AG09309 (cell line): Measurements from ENCODE around the gene TAF3.

ENCODE experiments used
- DNase-seq: peaks from one replicate; pipeline ENCODE4 v3.0.0-alpha.2; 2010; ENCODE audit warnings: low read depth
- H3K4me3 ChIP-seq: 2 replicates; pipeline ENCODE4 v1.5.1; 2011; ENCODE audit warnings: mild to moderate bottlenecking, low read depth, low read length, moderate library complexity; ENCODE audit not compliant: control insufficient read depth
- TF ChIP-seq, protein P1 (sequence below): IDR thresholded peaks from 2 replicates; pipeline ENCODE4 v1.5.1; 2011; ENCODE audit warnings: mild to moderate bottlenecking, low read depth, low read length, inconsistent platforms; ENCODE audit not compliant: insufficient read depth, control insufficient read depth; ENCODE audit errors: missing control alignments

TAF3 gene

GRCh38 chr10:8035641-8036470 is 217.6 kb downstream of the TAF3 start:
- H3K4me3 ChIP-seq, result no peak overlapping the region
- TF ChIP-seq, protein P1, sequence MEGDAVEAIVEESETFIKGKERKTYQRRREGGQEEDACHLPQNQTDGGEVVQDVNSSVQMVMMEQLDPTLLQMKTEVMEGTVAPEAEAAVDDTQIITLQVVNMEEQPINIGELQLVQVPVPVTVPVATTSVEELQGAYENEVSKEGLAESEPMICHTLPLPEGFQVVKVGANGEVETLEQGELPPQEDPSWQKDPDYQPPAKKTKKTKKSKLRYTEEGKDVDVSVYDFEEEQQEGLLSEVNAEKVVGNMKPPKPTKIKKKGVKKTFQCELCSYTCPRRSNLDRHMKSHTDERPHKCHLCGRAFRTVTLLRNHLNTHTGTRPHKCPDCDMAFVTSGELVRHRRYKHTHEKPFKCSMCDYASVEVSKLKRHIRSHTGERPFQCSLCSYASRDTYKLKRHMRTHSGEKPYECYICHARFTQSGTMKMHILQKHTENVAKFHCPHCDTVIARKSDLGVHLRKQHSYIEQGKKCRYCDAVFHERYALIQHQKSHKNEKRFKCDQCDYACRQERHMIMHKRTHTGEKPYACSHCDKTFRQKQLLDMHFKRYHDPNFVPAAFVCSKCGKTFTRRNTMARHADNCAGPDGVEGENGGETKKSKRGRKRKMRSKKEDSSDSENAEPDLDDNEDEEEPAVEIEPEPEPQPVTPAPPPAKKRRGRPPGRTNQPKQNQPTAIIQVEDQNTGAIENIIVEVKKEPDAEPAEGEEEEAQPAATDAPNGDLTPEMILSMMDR, result no peak
- DNase-seq, result no peak

- TF ChIP-seq, protein P1, result no peak
- DNase-seq, result no peak
- no peak overlapping the region for H3K4me3 ChIP-seq
Observed at GRCh38 chr10:8036506-8037198, 218.3 kb downstream of the TAF3 start.

GRCh38 chr10:8037199-8037801 is 219.0 kb downstream of the TAF3 start:
- DNase-seq, result no peak
- no peak overlapping the region for H3K4me3 ChIP-seq
- TF ChIP-seq, protein P1, result no peak

- no peak overlapping the region for H3K4me3 ChIP-seq
- DNase-seq, result no peak
- TF ChIP-seq, protein P1, result no peak
Observed at GRCh38 chr10:8037941-8038894, 219.9 kb downstream of the TAF3 start.

- TF ChIP-seq, protein P1, result no peak
- DNase-seq, result no peak
Observed at GRCh38 chr10:8039321-8039881, 221.1 kb downstream of the TAF3 start.

More at GRCh38 chr10:8039321-8039881, 221.1 kb downstream of the TAF3 start:
- H3K4me3 ChIP-seq, result no peak overlapping the region
